Astrocyte (in vitro differentiated cells and primary cell): Measurements from ENCODE around the gene ZEB1. TPM values are rescaled to one million over a fixed set of nuclear protein-coding genes. Genes with fewer than 3 reads are reported as not detected.
A peak's percentile ranks its signal among the peaks of the same experiment; 100 is the strongest.

Source experiments
- DNase-seq: peaks from one replicate; pipeline ENCODE4 v3.0.0-alpha.2; 2010; ENCODE audit warnings: low read depth
- FAIRE-seq: peaks from 2 replicates; lab custom pipeline; 2011; peaks lifted over from hg19 to GRCh38; lab: Jason Lieb, UNC
- H2AFZ ChIP-seq: 2 replicates; pipeline ENCODE4 v1.6.0; 2012; ENCODE audit warnings: low read depth, low read length, inconsistent platforms
- H3K27ac ChIP-seq: 2 replicates; pipeline ENCODE4 v1.5.1; 2011; ENCODE audit warnings: low read depth, low read length, inconsistent platforms
- H3K27me3 ChIP-seq: 2 replicates; pipeline ENCODE4 v1.6.0; 2011; ENCODE audit warnings: low read length, inconsistent platforms; ENCODE audit not compliant: insufficient read depth
- H3K36me3 ChIP-seq: 2 replicates; pipeline ENCODE4 v1.5.1; 2011; ENCODE audit warnings: low read length, inconsistent platforms; ENCODE audit not compliant: insufficient read depth
- H3K4me1 ChIP-seq: 2 replicates; pipeline ENCODE4 v1.5.1; 2011; ENCODE audit warnings: low read length, inconsistent platforms; ENCODE audit not compliant: insufficient read depth
- H3K4me2 ChIP-seq: 2 replicates; pipeline ENCODE4 v1.6.0; 2012; ENCODE audit warnings: low read length, inconsistent platforms
- H3K4me3 ChIP-seq: 2 replicates; pipeline ENCODE4 v1.5.1; 2011; ENCODE audit warnings: low read depth, mild to moderate bottlenecking, low read length, inconsistent platforms; ENCODE audit not compliant: insufficient read depth
- H3K79me2 ChIP-seq: 2 replicates; pipeline ENCODE4 v1.6.0; 2012; ENCODE audit warnings: mild to moderate bottlenecking, low read length, inconsistent platforms; ENCODE audit not compliant: insufficient read depth
- H3K9ac ChIP-seq: 2 replicates; pipeline ENCODE4 v1.6.0; 2012; ENCODE audit warnings: mild to moderate bottlenecking, low read length, inconsistent platforms
- H3K9me3 ChIP-seq: 2 replicates; pipeline ENCODE4 v1.5.1; 2012; ENCODE audit warnings: low read depth, mild to moderate bottlenecking, low read length, inconsistent platforms; ENCODE audit not compliant: insufficient read depth
- H4K20me1 ChIP-seq: 2 replicates; pipeline ENCODE4 v1.6.0; 2012; ENCODE audit warnings: low read length, inconsistent platforms; ENCODE audit not compliant: insufficient read depth
- H3K27ac Mint-ChIP-seq: one replicate; pipeline ENCODE4 v1.8.0; 2021; ENCODE audit warnings: mild to moderate bottlenecking, mixed read lengths; ENCODE audit not compliant: unreplicated experiment
- H3K27me3 Mint-ChIP-seq: one replicate; pipeline ENCODE4 v1.8.0; 2021; ENCODE audit warnings: low read depth, mixed read lengths; ENCODE audit not compliant: unreplicated experiment
- H3K36me3 Mint-ChIP-seq: one replicate; pipeline ENCODE4 v1.8.0; 2021; ENCODE audit warnings: low read depth, mixed read lengths; ENCODE audit not compliant: unreplicated experiment
- H3K4me1 Mint-ChIP-seq: one replicate; pipeline ENCODE4 v1.8.0; 2021; ENCODE audit warnings: low read depth, mixed read lengths; ENCODE audit not compliant: unreplicated experiment
- H3K4me3 Mint-ChIP-seq: one replicate; pipeline ENCODE4 v1.8.0; 2021; ENCODE audit warnings: mild to moderate bottlenecking, moderate library complexity, mixed read lengths; ENCODE audit not compliant: unreplicated experiment
- H3K9me3 Mint-ChIP-seq: one replicate; pipeline ENCODE4 v1.8.0; 2021; ENCODE audit warnings: mild to moderate bottlenecking, mixed read lengths; ENCODE audit not compliant: unreplicated experiment
- EZH2 ChIP-seq: IDR thresholded peaks from 2 replicates; pipeline ENCODE4 v1.6.1; 2012; ENCODE audit warnings: mild to moderate bottlenecking, low read length, inconsistent platforms; ENCODE audit not compliant: insufficient read depth
- total RNA-seq: library from RNA; stranded (reverse); gene quantifications from 2 replicates; pipeline ENCODE4 v1.2.1, GENCODE V29; 2021
- TF ChIP-seq, protein P1 (sequence below): IDR thresholded peaks from 2 replicates; pipeline ENCODE4 v1.5.1; 2011; ENCODE audit warnings: low read depth, mild to moderate bottlenecking, inconsistent platforms, low read length, moderate library complexity; ENCODE audit not compliant: insufficient read depth

ZEB1 gene
- total RNA-seq, 1 donor from 2014 or later: 37.2 TPM

GRCh38 chr10:31319602-31320549 is 860 bp downstream of the ZEB1 start:
- Histone ChIP-seq H3K27ac (peak overlapping the region; percentile 85), H2AFZ (peak overlapping the region; percentile 22), H3K4me1 (peaks cover 28% of the 10 kb centered on the region), H3K9me3 (no peaks in the 10 kb centered on the region), H3K9ac (peak overlapping the region; percentile 95), H4K20me1 (peaks cover 37% of the 10 kb centered on the region), H3K79me2 (peaks cover 79% of the 10 kb centered on the region), H3K27me3 (no peaks in the 10 kb centered on the region), H3K36me3 (no peaks in the 10 kb centered on the region), H3K4me2 (peak overlapping the region; percentile 87), H3K4me3 (peak overlapping the region; percentile 92)
- DNase-seq (peak; percentile 33), FAIRE-seq (no peak)
- no peaks in the 10 kb centered on the region for H3K36me3 Mint-ChIP-seq
- H3K4me1 Mint-ChIP-seq: peaks cover 19% of the 10 kb centered on the region
- peak overlapping the region; percentile 92 for H3K4me3 Mint-ChIP-seq
- H3K9me3 Mint-ChIP-seq: no peaks in the 10 kb centered on the region
- no peaks in the 10 kb centered on the region for H3K27me3 Mint-ChIP-seq
- TF ChIP-seq, protein P1, sequence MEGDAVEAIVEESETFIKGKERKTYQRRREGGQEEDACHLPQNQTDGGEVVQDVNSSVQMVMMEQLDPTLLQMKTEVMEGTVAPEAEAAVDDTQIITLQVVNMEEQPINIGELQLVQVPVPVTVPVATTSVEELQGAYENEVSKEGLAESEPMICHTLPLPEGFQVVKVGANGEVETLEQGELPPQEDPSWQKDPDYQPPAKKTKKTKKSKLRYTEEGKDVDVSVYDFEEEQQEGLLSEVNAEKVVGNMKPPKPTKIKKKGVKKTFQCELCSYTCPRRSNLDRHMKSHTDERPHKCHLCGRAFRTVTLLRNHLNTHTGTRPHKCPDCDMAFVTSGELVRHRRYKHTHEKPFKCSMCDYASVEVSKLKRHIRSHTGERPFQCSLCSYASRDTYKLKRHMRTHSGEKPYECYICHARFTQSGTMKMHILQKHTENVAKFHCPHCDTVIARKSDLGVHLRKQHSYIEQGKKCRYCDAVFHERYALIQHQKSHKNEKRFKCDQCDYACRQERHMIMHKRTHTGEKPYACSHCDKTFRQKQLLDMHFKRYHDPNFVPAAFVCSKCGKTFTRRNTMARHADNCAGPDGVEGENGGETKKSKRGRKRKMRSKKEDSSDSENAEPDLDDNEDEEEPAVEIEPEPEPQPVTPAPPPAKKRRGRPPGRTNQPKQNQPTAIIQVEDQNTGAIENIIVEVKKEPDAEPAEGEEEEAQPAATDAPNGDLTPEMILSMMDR: no peak
- TF ChIP-seq EZH2: no peak
- H3K27ac Mint-ChIP-seq: peak overlapping the region; percentile 84

DNA sequence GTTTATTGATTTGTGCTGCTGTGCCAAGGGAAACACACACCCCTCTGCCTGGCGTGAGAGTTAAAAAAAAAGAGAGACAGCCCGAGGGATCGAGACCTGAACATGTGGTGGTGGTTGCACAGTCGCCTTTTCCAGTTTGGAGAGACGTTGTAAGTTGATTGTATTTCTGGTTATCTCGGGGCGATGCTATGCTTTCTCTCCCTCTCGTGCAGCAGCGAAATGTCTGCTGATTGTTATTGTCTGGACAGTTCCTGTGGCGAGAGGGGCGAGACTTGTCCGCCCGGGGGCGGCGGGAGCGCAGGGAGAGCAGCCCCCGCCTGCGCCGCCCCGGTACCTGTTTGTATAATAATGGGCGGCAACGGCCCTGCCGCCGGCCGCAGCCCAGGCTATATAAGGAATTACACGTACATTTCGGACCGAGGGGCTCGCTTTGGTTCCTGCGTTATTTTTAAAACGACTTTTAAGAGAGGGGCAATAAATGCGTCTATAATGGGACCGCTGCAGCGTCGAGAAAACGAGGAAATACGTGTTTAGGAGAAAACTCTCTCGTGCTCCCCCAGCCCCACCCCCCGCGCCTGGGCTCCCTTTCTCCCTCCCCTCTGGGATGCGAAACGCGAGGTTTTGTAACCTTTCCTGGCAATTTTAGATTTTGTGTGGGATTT is 1.7 kb downstream of the ZEB1 start:
- TF ChIP-seq EZH2: no peak
- TF ChIP-seq, protein P1: no peak
- DNase-seq: peak; percentile 57
- H3K27me3 Mint-ChIP-seq: no peaks in the 10 kb centered on the region
- peak overlapping the region; percentile 95 for H3K9ac ChIP-seq
- H3K27ac ChIP-seq: peak overlapping the region; percentile 79
- peaks cover 14% of the 10 kb centered on the region for H3K4me1 Mint-ChIP-seq
- peaks cover 42% of the 10 kb centered on the region for H4K20me1 ChIP-seq
- peaks cover 87% of the 10 kb centered on the region for H3K79me2 ChIP-seq
- H3K36me3 Mint-ChIP-seq: no peaks in the 10 kb centered on the region
- H3K4me3 Mint-ChIP-seq: peak overlapping the region; percentile 92
- H3K9me3 Mint-ChIP-seq: no peaks in the 10 kb centered on the region
- peak overlapping the region; percentile 92 for H3K4me3 ChIP-seq
- no peaks in the 10 kb centered on the region for H3K36me3 ChIP-seq
- FAIRE-seq: no peak
- peak overlapping the region; percentile 87 for H3K4me2 ChIP-seq
- no peaks in the 10 kb centered on the region for H3K27me3 ChIP-seq
- peaks cover 20% of the 10 kb centered on the region for H3K4me1 ChIP-seq
- peak overlapping the region; percentile 20 for H2AFZ ChIP-seq
- H3K9me3 ChIP-seq: no peaks in the 10 kb centered on the region
- peak overlapping the region; percentile 84 for H3K27ac Mint-ChIP-seq
